PC-9 (cell line): ENCODE data around the gene TP53BP2.

Source experiments
- CTCF ChIP-seq: fragments of 200-600 bp; sonication (generic); conservative IDR thresholded peaks from 2 replicates; pipeline ENCODE4 v1.6.1; 2017; ENCODE audit warnings: mixed run types, antibody characterized with exemption, mild to moderate bottlenecking, moderate library complexity
- EZH2 ChIP-seq: fragments of 200-600 bp; sonication (generic); IDR thresholded peaks from 2 replicates; pipeline ENCODE4 v1.8.0; 2017; ENCODE audit warnings: antibody characterized with exemption, low read depth

GRCh38 chr1:223813645-223814044 is 32.1 kb downstream of the TP53BP2 start:
- no peak for TF ChIP-seq CTCF
- TF ChIP-seq EZH2, result no peak
